ENCODE measurements around the gene NSD2. TPM values are rescaled to one million over a fixed set of nuclear protein-coding genes. Genes with fewer than 3 reads are reported as not detected.
"Not testable (repeated sequence)": the region's sequence is repeated elsewhere in the genome, so short reads cannot be mapped to it uniquely, and the experiment has no call there.

NSD2 gene
- total RNA-seq, 3 donors from 2014 or later = 84.0 to 97.0 (median 91.0) TPM

GRCh38 chr4:1994938-1995337 is 123.7 kb downstream of the NSD2 start:
- H3K36me3 Mint-ChIP-seq (ENCODE audit: insufficient read depth) = peaks cover 50% of the 10 kb centered on the region

DNA sequence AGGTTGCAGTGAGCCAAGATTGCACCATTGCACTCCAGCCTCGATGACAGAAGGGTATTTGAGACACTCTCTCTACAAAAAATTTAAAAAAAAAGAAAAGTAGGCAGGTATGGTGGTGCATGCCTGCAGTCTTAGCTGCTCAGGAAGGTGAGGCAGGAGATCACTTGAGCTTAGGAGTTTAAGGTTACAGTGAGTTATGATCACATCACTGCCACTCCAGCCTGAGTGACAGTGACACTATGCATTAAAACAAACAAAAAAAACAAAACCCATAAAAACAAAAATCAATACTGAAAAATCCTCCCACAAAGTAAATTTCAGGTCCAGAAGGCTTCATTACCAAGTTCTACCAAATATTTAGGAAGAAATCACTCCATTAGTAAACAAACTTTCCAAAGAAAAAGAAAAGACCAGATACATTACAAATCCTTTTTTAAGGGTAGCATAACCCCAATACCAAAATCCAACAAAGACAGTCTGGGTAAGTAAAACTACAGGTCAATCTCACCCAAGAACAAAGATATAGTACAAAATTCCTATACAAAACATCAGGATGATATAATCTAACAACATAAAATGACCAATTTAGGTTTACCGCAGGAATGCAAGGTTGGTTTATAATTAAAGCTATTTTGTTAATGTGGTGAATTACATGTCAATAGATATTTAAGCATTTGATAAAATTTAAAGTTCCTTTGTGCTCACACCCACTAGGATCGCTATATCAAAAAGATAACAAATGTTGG is 125.8 kb downstream of the NSD2 start:
- Mint-ChIP-seq H3K4me3 (no peak overlapping the region), H3K9me3 (peaks cover 37% of the 10 kb centered on the region), H3K36me3 (ENCODE audit: insufficient read depth) (peaks cover 56% of the 10 kb centered on the region), H3K27me3 (ENCODE audit: low read depth) (no peaks in the 10 kb centered on the region), H3K4me1 (ENCODE audit: low read depth) (peaks cover 27% of the 10 kb centered on the region)
- ATAC-seq (no peak), DNase-seq (no peak)

More at GRCh38 chr4:1994938-1995337, 123.7 kb downstream of the NSD2 start:
- no peak for DNase-seq
- Mint-ChIP-seq H3K9me3 (peaks cover 31% of the 10 kb centered on the region), H3K4me3 (no peak overlapping the region), H3K4me1 (ENCODE audit: low read depth) (peaks cover 16% of the 10 kb centered on the region), H3K27me3 (ENCODE audit: low read depth) (no peaks in the 10 kb centered on the region)
- ATAC-seq = no peak

DNA sequence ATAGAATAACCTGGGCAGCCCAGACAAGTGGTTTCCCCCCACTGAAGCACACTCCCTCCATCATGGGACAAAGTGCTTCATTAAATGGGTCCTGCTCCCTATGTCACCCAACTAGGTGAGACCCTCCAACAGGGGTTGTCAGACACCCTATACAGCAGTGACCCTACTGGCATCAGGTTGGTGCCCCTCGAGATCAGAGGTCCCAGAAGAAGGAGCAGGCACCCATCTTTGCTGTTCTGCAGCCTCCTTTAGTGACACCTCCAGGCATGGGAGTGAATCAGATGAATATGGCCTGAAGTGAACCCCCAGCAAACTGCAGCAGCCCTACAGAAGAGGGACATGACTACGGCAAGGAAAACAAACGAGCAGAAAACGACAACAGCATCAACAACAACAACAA is 126.5 kb downstream of the NSD2 start:
- H3K4me1 Mint-ChIP-seq (ENCODE audit: low read depth) = peaks cover 34% of the 10 kb centered on the region
- H3K4me3 Mint-ChIP-seq = no peak overlapping the region

GRCh38 chr4:1998296-1998695 is 127.1 kb downstream of the NSD2 start:
- Mint-ChIP-seq H3K36me3 (ENCODE audit: insufficient read depth) (peaks cover 67% of the 10 kb centered on the region), H3K4me1 (ENCODE audit: low read depth) (peaks cover 40% of the 10 kb centered on the region), H3K4me3 (no peak overlapping the region), H3K27me3 (ENCODE audit: low read depth) (no peaks in the 10 kb centered on the region), H3K9me3 (peaks cover 37% of the 10 kb centered on the region)
- no peak for ATAC-seq
- DNase-seq = no peak

More for the DNA sequence above, 126.5 kb downstream of the NSD2 start:
- no peak for ATAC-seq
- Mint-ChIP-seq H3K27me3 (ENCODE audit: low read depth) (no peaks in the 10 kb centered on the region), H3K36me3 (ENCODE audit: insufficient read depth) (peaks cover 62% of the 10 kb centered on the region), H3K9me3 (peaks cover 37% of the 10 kb centered on the region)
- no peak for DNase-seq

- not testable (repeated sequence) for H3K27me3 Mint-ChIP-seq (ENCODE audit: low read depth); ATAC-seq
- peaks cover 42% of the 10 kb centered on the region for H3K4me1 Mint-ChIP-seq (ENCODE audit: low read depth)
Observed at GRCh38 chr4:1999308-1999707, 128.1 kb downstream of the NSD2 start.

DNA sequence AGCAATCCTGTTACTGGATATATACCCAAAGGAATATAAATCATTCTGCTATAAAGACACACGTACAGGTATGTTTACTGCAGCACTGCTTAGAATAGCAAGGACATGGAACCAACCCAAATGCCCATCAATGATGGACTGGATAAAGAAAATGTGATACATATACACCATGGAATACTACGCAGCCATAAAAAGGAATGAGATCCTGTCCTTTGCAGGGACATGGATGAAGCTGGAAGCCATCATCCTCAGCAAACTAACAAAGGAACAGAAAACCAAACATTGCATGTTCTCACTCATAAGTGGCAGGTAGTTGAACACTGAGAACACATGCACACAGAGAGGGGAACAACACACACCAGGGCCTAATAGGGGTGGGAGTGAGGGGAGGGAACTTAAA is 132.2 kb downstream of the NSD2 start:
- not testable (repeated sequence) for DNase-seq; ATAC-seq; H3K4me3 Mint-ChIP-seq; H3K27me3 Mint-ChIP-seq (ENCODE audit: low read depth)
- H3K4me1 Mint-ChIP-seq (ENCODE audit: low read depth) = peaks cover 59% of the 10 kb centered on the region
- H3K36me3 Mint-ChIP-seq (ENCODE audit: insufficient read depth) = peaks cover 56% of the 10 kb centered on the region
- H3K9me3 Mint-ChIP-seq = peaks cover 22% of the 10 kb centered on the region

More at GRCh38 chr4:1999308-1999707, 128.1 kb downstream of the NSD2 start:
- not testable (repeated sequence) for H3K4me3 Mint-ChIP-seq, DNase-seq
- Mint-ChIP-seq H3K9me3 (peaks cover 37% of the 10 kb centered on the region), H3K36me3 (ENCODE audit: insufficient read depth) (peaks cover 70% of the 10 kb centered on the region)

GRCh38 chr4:2006367-2006766 is 135.2 kb downstream of the NSD2 start:
- H3K4me1 Mint-ChIP-seq (ENCODE audit: low read depth) = peaks cover 48% of the 10 kb centered on the region
- peaks cover 27% of the 10 kb centered on the region for H3K36me3 Mint-ChIP-seq (ENCODE audit: insufficient read depth)
- H3K9me3 Mint-ChIP-seq = no peaks in the 10 kb centered on the region
- no peaks in the 10 kb centered on the region for H3K27me3 Mint-ChIP-seq (ENCODE audit: low read depth)
- ATAC-seq (no peak), DNase-seq (no peak)
- H3K4me3 Mint-ChIP-seq = peak overlapping the region; percentile 93

- peaks cover 47% of the 10 kb centered on the region for H3K4me1 Mint-ChIP-seq (ENCODE audit: low read depth)
- ATAC-seq (no peak), DNase-seq (no peak)
- H3K36me3 Mint-ChIP-seq (ENCODE audit: insufficient read depth) = peaks cover 27% of the 10 kb centered on the region
- no peaks in the 10 kb centered on the region for H3K9me3 Mint-ChIP-seq
- H3K27me3 Mint-ChIP-seq (ENCODE audit: low read depth) = no peaks in the 10 kb centered on the region
- H3K4me3 Mint-ChIP-seq = peak overlapping the region; percentile 93
Observed at GRCh38 chr4:2006956-2007653, 135.9 kb downstream of the NSD2 start.

DNA sequence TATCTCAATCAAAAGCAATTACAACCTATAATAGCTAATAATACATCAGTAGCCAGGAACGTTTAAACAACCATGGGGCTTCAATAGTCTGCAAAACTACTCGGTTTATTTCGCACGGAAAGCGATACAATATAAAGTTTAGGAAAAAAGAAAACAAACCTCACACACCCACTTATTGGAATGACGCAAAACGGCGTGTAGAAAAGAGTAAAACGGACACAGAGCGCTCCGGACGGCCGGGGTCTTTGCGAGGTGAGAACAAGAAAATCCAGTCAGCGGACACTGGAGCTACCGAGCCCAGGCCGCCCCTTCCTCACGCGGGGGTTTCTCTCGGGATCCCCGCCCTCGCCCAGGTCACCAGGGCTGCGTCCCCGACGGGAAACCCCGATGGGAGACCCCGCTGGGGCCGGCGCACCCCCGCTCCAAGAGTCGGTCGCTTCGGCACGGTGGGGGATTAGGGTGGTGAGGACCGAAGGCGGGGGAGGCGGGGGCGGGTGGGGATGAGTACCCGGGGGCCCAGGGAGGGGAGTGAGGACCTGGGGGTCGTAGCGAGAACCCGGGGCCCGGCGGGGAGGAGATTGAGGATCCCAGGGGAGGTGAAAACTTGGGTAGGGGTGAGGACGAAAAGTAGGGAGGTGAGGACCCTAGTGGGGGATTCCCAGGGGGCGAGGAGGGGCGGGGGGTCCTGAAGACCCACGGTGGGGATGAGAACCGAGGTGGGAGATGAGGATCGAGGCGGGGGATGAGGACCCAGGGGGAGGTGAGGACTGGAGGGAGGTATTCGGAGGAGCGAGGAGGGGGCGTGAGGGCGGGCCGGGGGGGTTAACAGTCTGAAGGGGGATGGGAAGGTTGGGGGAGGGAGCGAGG is 136.8 kb downstream of the NSD2 start:
- H3K36me3 Mint-ChIP-seq (ENCODE audit: insufficient read depth) = peaks cover 18% of the 10 kb centered on the region
- H3K27me3 Mint-ChIP-seq (ENCODE audit: low read depth) = no peaks in the 10 kb centered on the region
- ATAC-seq (no peak), DNase-seq (no peak)
- H3K4me3 Mint-ChIP-seq = peak overlapping the region; percentile 93
- no peaks in the 10 kb centered on the region for H3K9me3 Mint-ChIP-seq
- peaks cover 38% of the 10 kb centered on the region for H3K4me1 Mint-ChIP-seq (ENCODE audit: low read depth)

- Mint-ChIP-seq H3K4me1 (ENCODE audit: low read depth) (peaks cover 33% of the 10 kb centered on the region), H3K27me3 (ENCODE audit: low read depth) (no peaks in the 10 kb centered on the region), H3K9me3 (no peaks in the 10 kb centered on the region), H3K4me3 (peak overlapping the region; percentile 93), H3K36me3 (ENCODE audit: insufficient read depth) (peaks cover 13% of the 10 kb centered on the region)
- peak in 1 of 2 donors; percentile 23 for ATAC-seq
- DNase-seq = no peak
Observed at GRCh38 chr4:2008671-2008920, 137.4 kb downstream of the NSD2 start.

DNA sequence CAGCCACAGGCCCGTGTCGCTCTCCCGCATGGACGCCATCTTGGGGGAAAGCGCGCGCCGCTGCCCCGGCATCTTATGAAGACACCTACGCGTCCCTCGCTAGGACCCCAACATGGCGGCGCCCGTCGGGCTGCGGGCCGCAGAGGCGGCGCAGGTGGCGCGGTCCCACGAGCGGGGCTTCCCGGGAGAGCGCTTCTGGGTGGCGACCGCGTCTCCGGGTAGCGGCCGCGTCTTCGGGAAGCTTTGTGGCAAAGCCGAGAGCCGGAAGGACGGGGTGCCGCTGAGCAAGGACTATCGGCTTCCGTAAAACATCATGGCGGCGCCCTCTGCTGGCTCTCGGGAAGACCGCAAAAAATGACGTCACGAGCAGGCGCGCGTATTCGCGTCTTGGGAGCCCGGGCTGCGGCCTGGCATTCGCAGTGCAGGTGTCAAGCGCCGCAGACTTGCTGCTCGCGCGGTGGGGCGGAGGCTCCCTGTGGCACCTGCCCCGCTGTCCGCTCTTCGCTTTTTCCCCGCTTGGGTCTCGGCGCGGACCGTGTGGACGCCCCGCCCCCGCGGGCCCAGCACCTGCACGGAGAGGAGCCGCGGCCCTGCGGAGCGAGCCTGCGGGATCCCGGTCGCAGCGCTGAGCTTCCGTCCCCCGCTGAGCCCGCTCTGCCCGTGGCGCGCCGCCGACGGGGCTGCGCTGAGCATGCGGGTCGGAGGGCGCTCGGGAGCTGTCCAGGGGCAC is 137.9 kb downstream of the NSD2 start, which contains the start of gene NELFA:
TSS of gene NELFA (minus strand) at position 54 of the 730 bp plus-strand sequence. CDS start at position 39, 15 bp downstream.
- no peaks in the 10 kb centered on the region for H3K9me3 Mint-ChIP-seq
- ATAC-seq (peak; percentile 85 to 91), DNase-seq (peak; percentile 95)
- peaks cover 33% of the 10 kb centered on the region for H3K4me1 Mint-ChIP-seq (ENCODE audit: low read depth)
- peak within 1 kb of the TSS; percentile 93 for H3K4me3 Mint-ChIP-seq
- peaks cover 2% of the 10 kb centered on the region for H3K27me3 Mint-ChIP-seq (ENCODE audit: low read depth)
- peaks cover 13% of the 10 kb centered on the region for H3K36me3 Mint-ChIP-seq (ENCODE audit: insufficient read depth)

GRCh38 chr4:2009651-2010233 is 138.5 kb downstream of the NSD2 start:
- H3K4me3 Mint-ChIP-seq = peak overlapping the region; percentile 82
- ATAC-seq (peak; percentile 6 to 8), DNase-seq (peak; percentile 36)
- H3K27me3 Mint-ChIP-seq (ENCODE audit: low read depth) = peaks cover 2% of the 10 kb centered on the region
- peaks cover 33% of the 10 kb centered on the region for H3K4me1 Mint-ChIP-seq (ENCODE audit: low read depth)
- no peaks in the 10 kb centered on the region for H3K9me3 Mint-ChIP-seq
- peaks cover 13% of the 10 kb centered on the region for H3K36me3 Mint-ChIP-seq (ENCODE audit: insufficient read depth)

DNA sequence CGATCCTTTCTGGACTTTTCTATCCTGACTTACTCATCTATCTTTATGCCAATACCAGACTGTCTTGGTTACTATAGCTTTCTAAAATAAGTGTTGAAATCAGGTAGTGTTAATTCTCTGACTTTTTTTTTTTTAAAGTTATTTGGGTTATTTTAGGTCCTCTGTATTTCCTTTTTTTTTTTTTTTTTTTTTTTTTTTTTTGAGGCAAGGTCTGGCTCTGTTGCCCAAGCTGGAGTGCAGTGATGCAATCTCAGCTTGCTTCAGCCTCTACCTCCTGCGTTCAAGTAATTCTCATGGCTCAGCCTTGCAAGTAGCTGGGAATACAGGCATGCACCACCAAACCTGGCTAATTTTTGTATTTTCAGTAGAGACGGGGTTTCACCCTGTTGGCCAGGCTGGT is 140.4 kb downstream of the NSD2 start:
- H3K9me3 Mint-ChIP-seq = no peaks in the 10 kb centered on the region
- DNase-seq (no peak), ATAC-seq (no peak)
- peaks cover 6% of the 10 kb centered on the region for H3K27me3 Mint-ChIP-seq (ENCODE audit: low read depth)
- H3K4me3 Mint-ChIP-seq = no peak overlapping the region
- H3K36me3 Mint-ChIP-seq (ENCODE audit: insufficient read depth) = peaks cover 5% of the 10 kb centered on the region
- peaks cover 20% of the 10 kb centered on the region for H3K4me1 Mint-ChIP-seq (ENCODE audit: low read depth)
